HCT116 (cell line): ENCODE data around the gene SEMA3F.

ENCODE experiments used
- CEBPB ChIP-seq: IDR thresholded peaks from 2 replicates; pipeline ENCODE4 v1.6.1; 2012; ENCODE audit warnings: low read depth
- CTCF ChIP-seq, 3 experiments: fragments of 200-600 bp in 1 of 3; sonication (generic) in 1 of 3; IDR thresholded peaks in 2 of 3; conservative IDR thresholded peaks in 1 of 3; 2 replicates each; pipeline ENCODE4 v1.5.1; 2012 to 2017; ENCODE audit warnings: low read depth in 2 of 3, low read length in 2 of 3, antibody characterized with exemption in 1 of 3, borderline replicate concordance in 1 of 3, control low read depth in 1 of 3, mild to moderate bottlenecking in 1 of 3, mixed read lengths in 1 of 3, mixed run types in 1 of 3, moderate library complexity in 1 of 3; ENCODE audit not compliant: insufficient read depth in 1 of 3
- EGR1 ChIP-seq: IDR thresholded peaks from 2 replicates; pipeline ENCODE4 v1.6.1; 2012; ENCODE audit warnings: low read depth
- EZH2 ChIP-seq: fragments of 200-600 bp; sonication (generic); IDR thresholded peaks from 2 replicates; pipeline ENCODE4 v1.6.1; 2017; ENCODE audit warnings: antibody characterized with exemption, mixed run types
- MAX ChIP-seq: IDR thresholded peaks from 2 replicates; pipeline ENCODE4 v1.6.1; 2012
- POLR2A ChIP-seq: IDR thresholded peaks from 2 replicates; pipeline ENCODE4 v1.7.0; 2011; ENCODE audit warnings: borderline replicate concordance; ENCODE audit not compliant: insufficient read depth, insufficient read length; ENCODE audit errors: extremely low read depth
- REST ChIP-seq: IDR thresholded peaks from 2 replicates; pipeline ENCODE4 v1.6.1; 2012; ENCODE audit warnings: low read depth
- SP1 ChIP-seq: IDR thresholded peaks from 2 replicates; pipeline ENCODE4 v1.6.1; 2012; ENCODE audit warnings: low read depth
- TCF7L2 ChIP-seq: IDR thresholded peaks from 2 replicates; pipeline ENCODE4 v1.7.0; 2011; ENCODE audit warnings: borderline replicate concordance, inconsistent platforms; ENCODE audit not compliant: insufficient read depth, insufficient read length; ENCODE audit errors: extremely low read depth
- ZNF274 ChIP-seq: fragments of 200-500 bp; sonication (Bioruptor generic); IDR thresholded peaks from 2 replicates; pipeline ENCODE4 v1.6.1; 2014; ENCODE audit warnings: mild to moderate bottlenecking, low read depth, low read length, inconsistent platforms

- TF ChIP-seq CTCF (IDR thresholded peaks at IDR 0.05 in 2 of 3, conservative IDR thresholded peaks at IDR 0.05 in 1 of 3; ENCODE audit: borderline replicate concordance in 1 of 3, insufficient read depth in 1 of 3, low read depth in 2 of 3, low read length in 2 of 3) (no peak), POLR2A (no peak), EGR1 (no peak), REST (no peak), SP1 (no peak), MAX (no peak), EZH2 (no peak), ZNF274 (no peak), CEBPB (no peak), TCF7L2 (no peak)
These were observed 36.9 kb upstream of the SEMA3F start for GRCh38 chr3:50118237-50118636.
